ENCODE data around the gene C2orf74.
A peak's percentile ranks its signal among the peaks of the same experiment; 100 is the strongest.
"Not testable (repeated sequence)": the region's sequence is repeated elsewhere in the genome, so short reads cannot be mapped to it uniquely, and the experiment has no call there.

Gene C2orf74

GRCh38 chr2:61176755-61177726, 15.1 kb downstream of the C2orf74 start:
- DNase-seq, result peak; percentile 89

GRCh38 chr2:61177727-61178549, 15.9 kb downstream of the C2orf74 start:
- DNase-seq, result peak; percentile 22

GRCh38 chr2:61178603-61179545, 16.9 kb downstream of the C2orf74 start:
- DNase-seq, result no peak

GRCh38 chr2:61179701-61180639, 18.0 kb downstream of the C2orf74 start:
- no peak for DNase-seq

GRCh38 chr2:61180686-61181085, 18.7 kb downstream of the C2orf74 start:
- DNase-seq, result no peak

- no peak for DNase-seq
Observed at GRCh38 chr2:61181382-61182058, 19.5 kb downstream of the C2orf74 start.

GRCh38 chr2:61182059-61182383, 20.0 kb downstream of the C2orf74 start:
- DNase-seq, result no peak

GRCh38 chr2:61183795-61184194, 21.8 kb downstream of the C2orf74 start:
- no peak for DNase-seq

GRCh38 chr2:61184263-61184662, 22.3 kb downstream of the C2orf74 start:
- DNase-seq, result no peak

GRCh38 chr2:61185231-61185728, 23.3 kb downstream of the C2orf74 start:
- DNase-seq, result no peak

GRCh38 chr2:61187085-61187484, 25.1 kb downstream of the C2orf74 start:
- no peak for DNase-seq

GRCh38 chr2:61193670-61194561, 31.9 kb downstream of the C2orf74 start:
- DNase-seq, result no peak

- not testable (repeated sequence) for DNase-seq
Observed at GRCh38 chr2:61194646-61195045, 32.7 kb downstream of the C2orf74 start.

GRCh38 chr2:61196671-61197070, 34.7 kb downstream of the C2orf74 start:
- DNase-seq, result no peak

GRCh38 chr2:61205132-61205531, 43.1 kb downstream of the C2orf74 start:
- no peak for DNase-seq

- no peak for DNase-seq
Observed at GRCh38 chr2:61210332-61210981, 48.5 kb downstream of the C2orf74 start.

GRCh38 chr2:61214171-61214570, 52.2 kb downstream of the C2orf74 start:
- DNase-seq, result no peak
